NB4 (cell line): ENCODE data around the gene NRARP.

Source experiments
- DNase-seq: peaks from one replicate; pipeline ENCODE4 v3.0.0; 2010; ENCODE audit warnings: low read depth
- H3K4me3 ChIP-seq: one replicate; pipeline ENCODE4 v1.5.1; 2011; ENCODE audit warnings: mild to moderate bottlenecking, low read depth, low read length, moderate library complexity
- MYC ChIP-seq: IDR thresholded peaks from 2 replicates; pipeline ENCODE4 v1.6.1; 2011; ENCODE audit warnings: low read depth, low read length
- POLR2A ChIP-seq: IDR thresholded peaks from 2 replicates; pipeline ENCODE4 v1.6.1; 2011; ENCODE audit warnings: mild to moderate bottlenecking; ENCODE audit not compliant: insufficient read length; ENCODE audit errors: extremely low read depth
- TF ChIP-seq, protein P1 (sequence below): IDR thresholded peaks from 2 replicates; pipeline ENCODE4 v1.6.1; 2011; ENCODE audit warnings: low read depth, low read length
- TF ChIP-seq, protein P2 (sequence below): IDR thresholded peaks from one replicate; pipeline ENCODE4 v1.5.1; 2012; ENCODE audit warnings: low read depth, low read length

Gene NRARP

GRCh38 chr9:137310189-137311052 lies 8.3 kb upstream of the NRARP start:
- no peak for DNase-seq
- TF ChIP-seq, protein P1, sequence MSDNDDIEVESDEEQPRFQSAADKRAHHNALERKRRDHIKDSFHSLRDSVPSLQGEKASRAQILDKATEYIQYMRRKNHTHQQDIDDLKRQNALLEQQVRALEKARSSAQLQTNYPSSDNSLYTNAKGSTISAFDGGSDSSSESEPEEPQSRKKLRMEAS = no peak
- TF ChIP-seq POLR2A (no peak), MYC (no peak)
- TF ChIP-seq, protein P2, sequence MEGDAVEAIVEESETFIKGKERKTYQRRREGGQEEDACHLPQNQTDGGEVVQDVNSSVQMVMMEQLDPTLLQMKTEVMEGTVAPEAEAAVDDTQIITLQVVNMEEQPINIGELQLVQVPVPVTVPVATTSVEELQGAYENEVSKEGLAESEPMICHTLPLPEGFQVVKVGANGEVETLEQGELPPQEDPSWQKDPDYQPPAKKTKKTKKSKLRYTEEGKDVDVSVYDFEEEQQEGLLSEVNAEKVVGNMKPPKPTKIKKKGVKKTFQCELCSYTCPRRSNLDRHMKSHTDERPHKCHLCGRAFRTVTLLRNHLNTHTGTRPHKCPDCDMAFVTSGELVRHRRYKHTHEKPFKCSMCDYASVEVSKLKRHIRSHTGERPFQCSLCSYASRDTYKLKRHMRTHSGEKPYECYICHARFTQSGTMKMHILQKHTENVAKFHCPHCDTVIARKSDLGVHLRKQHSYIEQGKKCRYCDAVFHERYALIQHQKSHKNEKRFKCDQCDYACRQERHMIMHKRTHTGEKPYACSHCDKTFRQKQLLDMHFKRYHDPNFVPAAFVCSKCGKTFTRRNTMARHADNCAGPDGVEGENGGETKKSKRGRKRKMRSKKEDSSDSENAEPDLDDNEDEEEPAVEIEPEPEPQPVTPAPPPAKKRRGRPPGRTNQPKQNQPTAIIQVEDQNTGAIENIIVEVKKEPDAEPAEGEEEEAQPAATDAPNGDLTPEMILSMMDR = no peak

DNA sequence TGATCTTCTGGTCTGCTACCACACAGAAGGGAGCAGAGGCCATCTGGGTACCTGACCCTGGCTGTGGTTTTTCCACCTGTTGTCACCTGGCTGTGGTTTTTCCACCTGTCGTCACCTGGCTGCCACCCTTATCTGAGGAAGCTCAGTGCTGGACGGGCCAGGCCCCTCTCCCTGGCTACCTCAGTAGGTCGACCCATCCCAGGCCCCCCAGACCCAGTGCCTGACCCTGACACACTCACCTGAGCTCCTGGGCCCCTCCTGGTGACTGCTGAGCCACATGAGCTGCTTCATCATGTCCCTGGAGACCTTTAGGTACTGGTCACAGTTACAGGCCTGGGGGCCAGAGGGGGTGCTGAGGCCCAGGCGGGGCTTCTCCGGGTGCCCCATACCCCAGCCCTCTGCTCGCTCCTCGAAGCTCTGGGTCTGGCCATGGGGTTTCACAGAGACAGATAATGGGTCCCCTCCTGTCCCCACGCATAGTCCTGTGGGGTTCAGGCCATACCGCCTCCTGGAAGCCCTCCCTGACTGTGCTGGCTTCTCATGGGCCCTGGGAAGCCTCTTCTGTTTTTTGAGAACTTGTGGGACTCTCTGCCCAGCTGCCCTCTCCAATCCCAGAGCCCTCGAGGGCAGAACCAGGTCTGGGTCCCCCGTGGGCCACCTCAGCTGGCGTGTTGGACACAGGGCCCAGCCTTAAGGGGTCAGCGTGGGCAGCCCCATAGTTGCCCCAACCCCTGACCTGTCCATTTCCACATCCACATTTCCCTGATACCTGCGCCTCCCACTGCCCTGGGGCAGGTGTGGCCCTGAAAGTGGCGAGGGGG lies 7.5 kb upstream of the NRARP start:
- no peak for DNase-seq
- TF ChIP-seq POLR2A = no peak
- TF ChIP-seq, protein P2 = no peak
- no peak overlapping the region for H3K4me3 ChIP-seq

More at GRCh38 chr9:137310189-137311052, 8.3 kb upstream of the NRARP start:
- H3K4me3 ChIP-seq = no peak overlapping the region

DNA sequence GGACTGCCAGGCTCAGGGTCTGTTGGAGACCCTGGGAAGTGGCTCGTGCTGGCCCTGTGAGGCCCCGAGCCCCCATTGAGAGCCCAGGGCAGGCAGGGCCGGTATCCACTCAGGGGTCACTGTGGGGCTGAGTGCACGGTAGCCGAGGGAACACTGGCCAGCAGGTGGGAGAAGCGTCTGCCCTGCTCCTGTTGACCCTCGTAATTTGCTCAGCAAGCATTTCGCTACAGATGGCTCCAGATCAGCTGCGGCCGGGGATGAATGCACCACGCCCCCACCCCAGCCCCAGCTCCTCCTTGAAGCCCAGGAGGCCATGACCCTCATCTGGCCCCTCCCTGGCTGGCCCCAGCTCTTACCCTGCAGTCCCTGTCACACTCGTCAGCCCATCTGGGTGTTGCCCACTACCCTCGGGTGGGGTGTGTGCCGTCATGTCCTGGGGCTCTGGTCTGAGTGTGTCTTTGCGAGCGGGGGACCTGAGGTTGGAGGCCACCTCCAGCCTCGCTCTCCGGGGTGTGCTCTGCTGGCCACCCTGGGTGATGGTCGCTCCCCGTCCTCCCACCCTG lies 6.1 kb upstream of the NRARP start:
- TF ChIP-seq, protein P1 = no peak
- TF ChIP-seq MYC (no peak), POLR2A (no peak)
- TF ChIP-seq, protein P2 = no peak
- no peak overlapping the region for H3K4me3 ChIP-seq
- DNase-seq = no peak

DNA sequence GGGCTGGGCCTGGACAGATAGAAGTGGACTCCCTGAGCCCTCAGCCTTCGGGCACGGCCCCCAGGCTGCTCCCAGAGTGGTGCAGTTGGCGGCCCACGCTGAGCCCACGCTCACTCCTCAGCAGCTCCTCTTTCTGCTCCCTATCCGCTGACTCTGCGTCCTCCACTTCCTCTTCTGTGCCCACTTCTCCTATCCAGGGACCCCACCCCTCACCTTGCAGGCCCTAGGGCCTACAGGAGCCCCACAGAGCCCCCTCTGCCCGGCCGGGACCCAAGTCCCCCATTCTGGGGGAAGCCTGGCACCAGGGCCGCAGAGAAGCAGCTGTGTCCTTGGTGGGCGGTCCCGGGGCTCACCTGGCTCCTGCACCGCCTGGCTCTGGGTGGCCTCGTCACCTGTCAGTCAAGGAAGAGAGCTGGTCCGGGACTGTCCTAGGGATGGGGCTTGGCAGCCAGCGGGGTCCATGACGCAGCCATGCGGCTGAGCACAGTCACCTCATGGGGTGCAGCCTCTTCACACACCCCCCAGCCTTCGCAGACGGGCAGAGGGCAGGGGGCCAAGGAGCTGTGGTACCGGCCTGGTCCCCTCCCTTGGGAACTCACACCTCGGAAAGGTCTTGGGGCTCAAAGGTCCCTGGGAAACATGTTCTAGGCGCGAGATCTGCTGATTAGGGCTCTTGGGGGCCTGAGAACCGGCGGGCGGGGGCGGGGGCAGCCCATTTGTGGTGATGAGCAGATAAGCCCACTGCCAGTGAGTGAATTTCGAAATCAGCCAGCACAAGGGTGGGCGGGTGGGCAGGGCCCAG lies 5.4 kb upstream of the NRARP start:
- DNase-seq = peak; percentile 64
- no peak overlapping the region for H3K4me3 ChIP-seq
- TF ChIP-seq MYC = no peak
- TF ChIP-seq, protein P2 = no peak
- TF ChIP-seq, protein P1 = no peak
- TF ChIP-seq POLR2A = no peak

- DNase-seq = no peak
- TF ChIP-seq, protein P1 = no peak
- TF ChIP-seq, protein P2 = no peak
- TF ChIP-seq POLR2A = no peak
- no peak for TF ChIP-seq MYC
- H3K4me3 ChIP-seq = no peak overlapping the region
These were observed 4.8 kb upstream of the NRARP start for GRCh38 chr9:137306850-137307254.
